ENCODE measurements around the gene PPP2R1B. TPM values are rescaled to one million over a fixed set of nuclear protein-coding genes. Genes with fewer than 3 reads are reported as not detected.
A peak's percentile ranks its signal among the peaks of the same experiment; 100 is the strongest.

The PPP2R1B gene
- total and polyA plus RNA-seq, 8 donors, result 12.6 to 50.1 (median 31.3) TPM

DNA sequence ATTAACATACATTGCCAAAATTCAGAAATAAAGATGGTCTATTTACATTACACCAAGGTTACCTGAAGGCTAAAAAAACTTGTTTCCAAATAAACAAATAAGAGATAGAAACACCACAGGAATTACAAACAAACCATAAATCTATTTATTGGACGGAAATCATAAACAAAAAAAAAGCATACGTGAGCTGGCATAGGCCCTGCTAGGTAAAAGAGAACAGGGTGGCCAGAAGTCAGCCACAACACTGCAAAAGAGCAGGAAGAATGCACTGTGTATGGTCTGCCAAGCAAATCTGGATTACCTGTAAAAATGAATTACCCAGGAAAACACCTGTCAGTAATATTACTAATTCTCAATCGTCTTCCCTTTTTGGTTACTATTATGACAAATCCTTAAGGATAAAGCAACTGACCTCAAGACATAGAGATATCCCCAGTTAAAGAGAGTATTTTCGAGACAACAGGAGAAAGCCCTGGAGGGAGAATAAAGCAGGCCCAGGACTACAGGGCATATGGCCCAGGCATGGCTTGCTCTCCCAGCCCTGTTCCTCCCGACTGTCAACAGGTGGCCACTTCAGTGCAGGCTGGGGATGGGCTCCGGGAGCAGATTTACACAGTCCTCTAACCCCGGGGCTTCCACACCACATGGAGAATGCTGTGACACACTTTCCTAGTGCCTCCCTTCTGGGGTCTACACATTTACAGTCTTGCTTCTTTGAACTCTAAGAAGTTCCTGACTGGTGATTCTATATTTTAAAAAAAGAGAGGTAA is 18.0 kb downstream of the PPP2R1B start:
- ATAC-seq, result peak; percentile 22 to 63 (median 48)
- no peaks in the 10 kb centered on the region for H3K27me3 ChIP-seq
- FAIRE-seq, result no peak
- TF ChIP-seq, protein P1, sequence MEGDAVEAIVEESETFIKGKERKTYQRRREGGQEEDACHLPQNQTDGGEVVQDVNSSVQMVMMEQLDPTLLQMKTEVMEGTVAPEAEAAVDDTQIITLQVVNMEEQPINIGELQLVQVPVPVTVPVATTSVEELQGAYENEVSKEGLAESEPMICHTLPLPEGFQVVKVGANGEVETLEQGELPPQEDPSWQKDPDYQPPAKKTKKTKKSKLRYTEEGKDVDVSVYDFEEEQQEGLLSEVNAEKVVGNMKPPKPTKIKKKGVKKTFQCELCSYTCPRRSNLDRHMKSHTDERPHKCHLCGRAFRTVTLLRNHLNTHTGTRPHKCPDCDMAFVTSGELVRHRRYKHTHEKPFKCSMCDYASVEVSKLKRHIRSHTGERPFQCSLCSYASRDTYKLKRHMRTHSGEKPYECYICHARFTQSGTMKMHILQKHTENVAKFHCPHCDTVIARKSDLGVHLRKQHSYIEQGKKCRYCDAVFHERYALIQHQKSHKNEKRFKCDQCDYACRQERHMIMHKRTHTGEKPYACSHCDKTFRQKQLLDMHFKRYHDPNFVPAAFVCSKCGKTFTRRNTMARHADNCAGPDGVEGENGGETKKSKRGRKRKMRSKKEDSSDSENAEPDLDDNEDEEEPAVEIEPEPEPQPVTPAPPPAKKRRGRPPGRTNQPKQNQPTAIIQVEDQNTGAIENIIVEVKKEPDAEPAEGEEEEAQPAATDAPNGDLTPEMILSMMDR (IDR thresholded peaks at IDR 0.05), result no peak
- H3K27ac ChIP-seq, result no peak overlapping the region
- intact Hi-C loops (cut with DNase I), result no loop called here
- 55 to 61% methylated on average over 7 of the region's 7 CpGs for WGBS, 2 donors
- no peak for DNase-seq
- H3K36me3 ChIP-seq, result peaks cover 0 to 74% (median 27%) of the 10 kb centered on the region in 3 donors
- no peak overlapping the region for H3K4me3 ChIP-seq
- no peaks in the 10 kb centered on the region for H3K9me3 ChIP-seq
- peaks cover 0 to 7% (median 7%) of the 10 kb centered on the region in 3 donors for H3K4me1 ChIP-seq

DNA sequence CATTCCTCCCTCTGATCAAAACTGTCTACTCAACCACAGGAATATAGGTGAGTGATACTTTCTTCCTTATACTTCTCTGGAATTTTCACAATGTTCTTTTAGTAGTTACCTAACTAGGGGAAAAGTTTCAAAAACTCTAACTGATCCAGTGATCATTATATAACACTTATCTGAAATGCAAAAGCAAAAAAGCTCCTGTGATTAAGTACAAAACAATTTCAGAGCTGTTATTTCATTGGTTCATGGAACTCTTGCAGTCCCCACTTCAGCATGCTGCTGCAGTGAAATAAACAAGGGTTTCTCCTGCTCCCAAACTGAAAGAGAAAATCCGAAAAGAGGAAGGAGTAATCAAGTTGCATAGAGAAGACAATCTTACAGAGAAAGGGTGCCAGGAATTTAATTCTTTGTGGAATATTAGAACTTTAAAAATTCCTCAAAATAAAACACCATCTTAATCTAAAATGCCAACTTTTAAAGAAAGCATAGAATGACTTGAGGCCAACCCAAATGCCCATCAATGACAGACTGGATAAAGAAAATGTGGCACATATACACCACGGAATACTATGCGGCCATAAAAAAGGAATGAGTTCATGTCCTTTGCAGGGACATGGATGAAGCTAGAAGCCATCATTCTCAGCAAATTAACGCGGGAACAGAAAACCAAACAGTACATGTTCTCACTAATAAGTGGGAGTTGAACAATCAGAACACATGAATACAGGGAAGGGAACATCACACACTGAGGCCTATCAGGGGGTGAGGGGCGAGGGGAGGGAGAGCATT is 20.3 kb downstream of the PPP2R1B start:
- TF ChIP-seq, protein P1 (IDR thresholded peaks at IDR 0.05), result no peak
- Histone ChIP-seq H3K9me3 (no peaks in the 10 kb centered on the region), H3K4me1 (peaks cover 0 to 7% (median 7%) of the 10 kb centered on the region in 3 donors), H3K27me3 (no peaks in the 10 kb centered on the region), H3K27ac (no peak overlapping the region), H3K36me3 (peaks cover 0 to 69% (median 27%) of the 10 kb centered on the region in 3 donors), H3K4me3 (no peak overlapping the region)
- intact Hi-C loops (cut with DNase I), result no loop called here
- 92 to 98% methylated on average over 6 of the region's 6 CpGs for WGBS, 2 donors
- ATAC-seq, result peak in 1 of 4 donors; percentile 27
- FAIRE-seq, result no peak
- no peak for DNase-seq

DNA sequence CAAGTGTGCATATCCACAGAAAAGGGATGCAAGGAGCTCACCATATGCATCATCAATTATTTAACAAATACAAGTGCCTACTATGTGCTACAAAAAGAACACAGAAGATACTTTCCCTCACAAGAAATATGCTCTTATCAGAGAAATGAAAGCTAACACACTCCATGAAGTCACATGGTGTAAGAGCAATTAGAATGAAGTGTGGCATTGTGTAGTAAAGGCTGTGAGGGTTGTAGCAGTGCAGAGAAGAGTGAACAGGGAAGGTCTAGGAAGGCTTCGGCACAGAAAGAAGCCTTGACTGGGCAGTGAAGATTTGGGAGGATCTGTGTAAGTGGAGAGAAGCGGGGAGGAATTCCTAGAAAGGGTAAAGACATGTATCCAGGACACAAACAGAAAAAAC is 22.5 kb downstream of the PPP2R1B start:
- ATAC-seq (no peak), FAIRE-seq (no peak), DNase-seq (no peak)
- peaks cover 0 to 7% (median 0%) of the 10 kb centered on the region in 3 donors for H3K4me1 ChIP-seq
- no peaks in the 10 kb centered on the region for H3K9me3 ChIP-seq
- no peaks in the 10 kb centered on the region for H3K27me3 ChIP-seq
- no peak overlapping the region for H3K4me3 ChIP-seq
- 94 to 96% methylated on average over 2 of the region's 2 CpGs for WGBS, 2 donors
- intact Hi-C loops (cut with DNase I), result no loop called here
- H3K27ac ChIP-seq, result no peak overlapping the region
- TF ChIP-seq, protein P1 (IDR thresholded peaks at IDR 0.05), result no peak
- H3K36me3 ChIP-seq, result peaks cover 0 to 66% (median 27%) of the 10 kb centered on the region in 3 donors

DNA sequence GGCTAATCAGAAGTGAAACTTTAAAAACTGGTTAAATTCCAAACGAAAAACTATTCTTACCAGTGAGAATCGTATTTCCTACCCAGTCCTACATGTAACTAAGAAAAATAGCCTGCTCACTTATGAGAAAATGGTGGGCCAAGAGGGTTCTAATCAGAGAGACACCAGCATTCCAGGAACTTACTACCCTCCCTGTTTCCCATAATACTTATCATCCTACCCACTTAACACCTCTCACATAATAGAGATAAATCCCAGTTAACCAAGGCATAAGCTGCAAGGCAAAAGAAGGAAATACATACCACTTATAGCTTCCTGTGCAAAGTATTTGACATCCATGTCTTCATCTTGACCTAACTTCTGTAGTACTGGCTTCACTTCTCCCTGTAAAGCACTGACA is 24.4 kb downstream of the PPP2R1B start:
- Histone ChIP-seq H3K4me3 (no peak overlapping the region), H3K36me3 (peaks cover 0 to 56% (median 27%) of the 10 kb centered on the region in 3 donors), H3K4me1 (peaks cover 0 to 7% (median 0%) of the 10 kb centered on the region in 3 donors), H3K9me3 (no peaks in the 10 kb centered on the region), H3K27ac (no peak overlapping the region), H3K27me3 (no peaks in the 10 kb centered on the region)
- no peak for DNase-seq
- no peak for ATAC-seq
- TF ChIP-seq, protein P1 (IDR thresholded peaks at IDR 0.05), result no peak
- 87 to 92% methylated on average over 2 of the region's 2 CpGs for WGBS, 2 donors
- intact Hi-C loops (cut with DNase I), result no loop called here
- no peak for FAIRE-seq
